AML-193 (cell line): ENCODE results near the gene GPC5.

Experiments used
- DNase-seq, 2 experiments: peaks; one replicate each; lab custom pipeline; 2025; lab: John Stamatoyannopoulos, UW

GPC5 gene

GRCh38 chr13:92164822-92165221 is 766.4 kb downstream of the GPC5 start:
- DNase-seq: no peak

GRCh38 chr13:92172191-92172590 is 773.8 kb downstream of the GPC5 start:
- DNase-seq: no peak

- DNase-seq: no peak
These were observed 774.8 kb downstream of the GPC5 start for GRCh38 chr13:92173254-92173653.

GRCh38 chr13:92175330-92175729 is 776.9 kb downstream of the GPC5 start:
- peak; percentile 55 to 57 for DNase-seq

GRCh38 chr13:92177966-92178365 is 779.5 kb downstream of the GPC5 start:
- DNase-seq: no peak

GRCh38 chr13:92179223-92179622 is 780.8 kb downstream of the GPC5 start:
- no peak for DNase-seq

GRCh38 chr13:92187378-92187989 is 789.1 kb downstream of the GPC5 start:
- peak; percentile 33 to 38 for DNase-seq

- no peak for DNase-seq
These were observed 790.2 kb downstream of the GPC5 start for GRCh38 chr13:92188574-92188973.

GRCh38 chr13:92196591-92197256 is 798.3 kb downstream of the GPC5 start:
- DNase-seq: no peak

GRCh38 chr13:92197669-92198068 is 799.2 kb downstream of the GPC5 start:
- DNase-seq: no peak

- DNase-seq: no peak
These were observed 820.2 kb downstream of the GPC5 start for GRCh38 chr13:92218615-92219014.

GRCh38 chr13:92221916-92222315 is 823.5 kb downstream of the GPC5 start:
- no peak for DNase-seq

GRCh38 chr13:92224052-92224821 is 825.8 kb downstream of the GPC5 start:
- DNase-seq: peak; percentile 76 to 85

GRCh38 chr13:92224825-92225224 is 826.4 kb downstream of the GPC5 start:
- peak in 1 of 2 experiments; percentile 46 for DNase-seq

- peak; percentile 25 to 33 for DNase-seq
These were observed 827.4 kb downstream of the GPC5 start for GRCh38 chr13:92225861-92226260.

- DNase-seq: no peak
These were observed 834.5 kb downstream of the GPC5 start for GRCh38 chr13:92232871-92233270.

- DNase-seq: no peak
These were observed 853.3 kb downstream of the GPC5 start for GRCh38 chr13:92251671-92252210.

GRCh38 chr13:92255526-92255925 is 857.1 kb downstream of the GPC5 start:
- no peak for DNase-seq

GRCh38 chr13:92256211-92256610 is 857.8 kb downstream of the GPC5 start:
- DNase-seq: no peak

GRCh38 chr13:92259046-92259445 is 860.6 kb downstream of the GPC5 start:
- DNase-seq: no peak

- no peak for DNase-seq
These were observed 861.1 kb downstream of the GPC5 start for GRCh38 chr13:92259523-92259922.

- DNase-seq: no peak
These were observed 861.9 kb downstream of the GPC5 start for GRCh38 chr13:92260363-92260762.
